ENCODE results near the gene SASH3. TPM values are rescaled to one million over a fixed set of nuclear protein-coding genes. Genes with fewer than 3 reads are reported as not detected.

The SASH3 gene
- total and polyA plus RNA-seq, 12 donors, result 1.1 to 27.8 (median 13.4) TPM

DNA sequence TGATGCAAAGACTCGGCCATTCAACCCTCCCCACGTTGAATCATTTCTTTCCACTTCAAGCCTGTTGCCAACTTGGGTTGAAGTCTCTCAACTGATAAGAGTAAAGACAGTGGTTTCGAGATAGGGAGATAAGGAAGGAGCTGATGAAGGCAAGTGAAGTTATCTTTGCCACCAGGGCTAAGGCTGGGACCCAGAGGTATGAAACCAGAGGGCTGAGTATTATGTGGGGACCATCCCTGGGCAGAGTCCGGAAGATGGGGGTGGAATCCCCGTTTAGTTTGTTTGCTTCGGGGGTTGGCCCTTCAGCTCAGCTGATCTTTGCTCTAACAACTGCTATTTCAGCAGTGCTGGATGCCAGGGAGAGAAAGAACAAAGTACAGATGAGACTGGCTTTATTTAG is 43.3 kb upstream of the SASH3 start:
- Histone ChIP-seq H3K27ac (no peak overlapping the region), H3K27me3 (no peaks in the 10 kb centered on the region), H3K4me1 (replicated peaks in 1 of 2) (no peaks in the 10 kb centered on the region), H3K9me3 (replicated peaks in 1 of 3) (no peaks in the 10 kb centered on the region), H3K4me3 (no peak overlapping the region), H3K36me3 (replicated peaks in 1 of 2) (no peaks in the 10 kb centered on the region)
- 50 to 71% (median 60%) methylated on average over 4 to 6 of the region's 6 CpGs for WGBS, 4 donors
- DNase-seq, result no peak
- intact Hi-C loops (cut with DNase I), result no loop called here
- no peak for TF ChIP-seq POLR2A (IDR thresholded peaks at IDR 0.05)
- TF ChIP-seq, protein P1, sequence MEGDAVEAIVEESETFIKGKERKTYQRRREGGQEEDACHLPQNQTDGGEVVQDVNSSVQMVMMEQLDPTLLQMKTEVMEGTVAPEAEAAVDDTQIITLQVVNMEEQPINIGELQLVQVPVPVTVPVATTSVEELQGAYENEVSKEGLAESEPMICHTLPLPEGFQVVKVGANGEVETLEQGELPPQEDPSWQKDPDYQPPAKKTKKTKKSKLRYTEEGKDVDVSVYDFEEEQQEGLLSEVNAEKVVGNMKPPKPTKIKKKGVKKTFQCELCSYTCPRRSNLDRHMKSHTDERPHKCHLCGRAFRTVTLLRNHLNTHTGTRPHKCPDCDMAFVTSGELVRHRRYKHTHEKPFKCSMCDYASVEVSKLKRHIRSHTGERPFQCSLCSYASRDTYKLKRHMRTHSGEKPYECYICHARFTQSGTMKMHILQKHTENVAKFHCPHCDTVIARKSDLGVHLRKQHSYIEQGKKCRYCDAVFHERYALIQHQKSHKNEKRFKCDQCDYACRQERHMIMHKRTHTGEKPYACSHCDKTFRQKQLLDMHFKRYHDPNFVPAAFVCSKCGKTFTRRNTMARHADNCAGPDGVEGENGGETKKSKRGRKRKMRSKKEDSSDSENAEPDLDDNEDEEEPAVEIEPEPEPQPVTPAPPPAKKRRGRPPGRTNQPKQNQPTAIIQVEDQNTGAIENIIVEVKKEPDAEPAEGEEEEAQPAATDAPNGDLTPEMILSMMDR (IDR thresholded peaks at IDR 0.05), result no peak

DNA sequence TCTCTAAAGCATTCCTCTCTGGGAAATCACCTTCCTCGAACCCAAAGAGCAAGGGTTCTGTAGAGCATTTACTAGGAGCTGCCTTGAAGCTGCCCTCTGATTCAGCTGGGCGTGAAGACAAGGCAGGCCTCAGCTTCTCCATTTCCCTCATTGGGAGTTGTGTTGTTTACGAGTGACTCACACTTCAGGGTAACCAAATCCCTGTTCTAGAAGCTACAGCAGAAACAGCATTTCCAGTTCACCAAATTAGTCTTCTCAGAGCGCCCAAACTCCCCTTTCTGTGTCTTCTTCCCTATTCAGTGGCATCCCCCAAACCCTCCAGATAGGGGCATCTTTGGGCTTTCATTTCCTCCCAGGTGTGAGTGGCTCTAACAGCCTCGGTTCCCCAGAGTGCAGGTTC is 41.8 kb upstream of the SASH3 start:
- H3K9me3 ChIP-seq (replicated peaks in 1 of 3), result no peaks in the 10 kb centered on the region
- intact Hi-C loops (cut with DNase I), result no loop called here
- TF ChIP-seq, protein P1 (IDR thresholded peaks at IDR 0.05), result no peak
- no peak for TF ChIP-seq POLR2A (IDR thresholded peaks at IDR 0.05)
- no peaks in the 10 kb centered on the region for H3K27me3 ChIP-seq
- 60 to 89% (median 70%) methylated on average over 4 to 5 of the region's 5 CpGs for WGBS, 4 donors
- H3K36me3 ChIP-seq (replicated peaks in 1 of 2), result no peaks in the 10 kb centered on the region
- H3K4me3 ChIP-seq, result no peak overlapping the region
- H3K4me1 ChIP-seq (replicated peaks in 1 of 2), result no peaks in the 10 kb centered on the region
- H3K27ac ChIP-seq, result no peak overlapping the region
- no peak for DNase-seq

DNA sequence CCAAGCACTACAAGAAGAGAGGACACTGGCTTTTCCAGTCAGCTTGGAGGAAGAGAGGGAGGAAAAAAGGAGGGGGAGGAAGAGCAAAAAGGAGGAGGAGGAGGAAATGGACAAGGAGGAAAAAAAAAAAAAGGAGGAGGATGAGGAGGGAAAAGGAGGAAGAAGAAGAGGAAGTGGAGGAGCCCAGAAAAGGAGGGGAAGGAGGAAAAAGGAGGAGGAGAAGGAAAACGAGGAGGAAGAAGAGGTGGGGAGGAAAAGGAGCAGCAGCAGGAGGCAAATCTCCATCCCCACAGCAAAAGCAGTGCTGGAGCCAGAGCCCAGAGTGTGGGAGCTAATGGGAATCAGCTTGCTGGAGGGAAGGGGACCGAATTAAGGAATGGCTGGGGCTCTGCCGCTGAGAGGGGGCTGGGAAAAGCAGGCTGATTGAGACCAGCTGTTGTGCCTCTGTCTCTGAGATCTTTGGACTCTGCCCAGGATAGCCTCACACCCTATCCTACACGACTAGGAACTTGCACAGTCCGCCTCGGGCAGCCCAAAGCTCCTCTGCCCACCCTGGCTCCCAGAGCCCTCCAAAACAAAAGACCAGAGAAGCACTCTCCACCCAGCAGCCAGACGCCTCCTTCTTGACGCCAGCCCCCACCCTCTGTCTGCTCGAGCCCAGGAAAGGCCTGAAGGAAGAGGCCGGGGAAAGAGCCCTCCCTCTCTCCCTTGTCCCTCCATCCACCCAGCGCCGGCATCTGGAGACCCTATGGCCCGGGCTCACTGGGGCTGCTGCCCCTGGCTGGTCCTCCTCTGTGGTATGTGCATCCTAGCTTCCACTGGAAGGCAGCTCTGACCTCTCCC is 41.1 kb upstream of the SASH3 start, which contains the start of gene XPNPEP2:
XPNPEP2 (plus strand) TSS at position 514 of the 843 bp plus-strand sequence; CDS start at position 749, 235 bp downstream.
- Histone ChIP-seq H3K9me3 (replicated peaks in 1 of 3) (no peaks in the 10 kb centered on the region), H3K27me3 (no peaks in the 10 kb centered on the region), H3K36me3 (replicated peaks in 1 of 2) (no peaks in the 10 kb centered on the region), H3K4me1 (replicated peaks in 1 of 2) (no peaks in the 10 kb centered on the region), H3K27ac (no peak within 1 kb of the TSS), H3K4me3 (no peak within 1 kb of the TSS)
- 42 to 56% (median 49%) methylated on average over 5 to 13 of the region's 13 CpGs for WGBS, 4 donors
- peak in 1 of 7 donors; percentile 24 for DNase-seq
- TF ChIP-seq, protein P1 (IDR thresholded peaks at IDR 0.05), result no peak
- no peak for TF ChIP-seq POLR2A (IDR thresholded peaks at IDR 0.05)
- intact Hi-C loops (cut with DNase I), result no loop called here

DNA sequence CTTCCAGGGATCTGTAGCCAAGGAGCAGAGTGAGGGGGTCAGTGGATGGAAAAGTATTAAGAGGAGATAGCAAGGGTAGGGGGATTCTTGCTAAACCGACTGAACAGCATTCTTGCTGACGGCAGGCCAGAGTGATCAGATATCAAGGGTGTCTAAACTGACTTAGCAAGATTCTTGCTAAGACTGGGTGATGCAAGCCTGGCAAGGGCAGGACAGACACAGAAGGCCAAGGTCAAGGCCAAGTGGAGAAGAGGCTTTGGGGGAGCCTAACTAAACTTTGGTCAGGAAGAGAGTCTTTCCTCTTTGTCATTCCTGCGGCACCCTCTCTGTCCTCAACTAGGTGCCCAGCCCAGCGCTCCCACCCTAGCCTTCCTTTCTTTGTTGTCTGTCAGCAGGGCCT is 40.2 kb upstream of the SASH3 start:
- H3K9me3 ChIP-seq (replicated peaks in 1 of 3), result no peaks in the 10 kb centered on the region
- no peaks in the 10 kb centered on the region for H3K36me3 ChIP-seq (replicated peaks in 1 of 2)
- intact Hi-C loops (cut with DNase I), result no loop called here
- no peak for DNase-seq
- H3K4me1 ChIP-seq (replicated peaks in 1 of 2), result no peaks in the 10 kb centered on the region
- no peak overlapping the region for H3K27ac ChIP-seq
- WGBS, 4 donors, result 70 to 78% (median 73%) methylated on average over 4 of the region's 4 CpGs
- TF ChIP-seq POLR2A (IDR thresholded peaks at IDR 0.05), result no peak
- TF ChIP-seq, protein P1 (IDR thresholded peaks at IDR 0.05), result no peak
- no peaks in the 10 kb centered on the region for H3K27me3 ChIP-seq
- no peak overlapping the region for H3K4me3 ChIP-seq
